Activated naive CD4-positive, alpha-beta T cell (primary cell): ENCODE results near the gene ATP8B4.

Source experiments
- DNase-seq, 4 experiments: peaks; one replicate each; lab custom pipeline; 2025; lab: John Stamatoyannopoulos, UW

ATP8B4 gene

GRCh38 chr15:49855917-49856637 lies 263.0 kb downstream of the ATP8B4 start:
- DNase-seq = no peak

- no peak for DNase-seq
These were observed 266.3 kb downstream of the ATP8B4 start for GRCh38 chr15:49852756-49853155.

GRCh38 chr15:49848807-49849206 lies 270.2 kb downstream of the ATP8B4 start:
- no peak for DNase-seq

- no peak for DNase-seq
These were observed 270.7 kb downstream of the ATP8B4 start for GRCh38 chr15:49848282-49848724.

GRCh38 chr15:49847423-49848281 lies 271.4 kb downstream of the ATP8B4 start:
- DNase-seq = no peak

GRCh38 chr15:49844390-49844789 lies 274.6 kb downstream of the ATP8B4 start:
- no peak for DNase-seq

GRCh38 chr15:49843725-49844124 lies 275.3 kb downstream of the ATP8B4 start:
- no peak for DNase-seq

- no peak for DNase-seq
These were observed 276.9 kb downstream of the ATP8B4 start for GRCh38 chr15:49842031-49842730.

- DNase-seq = no peak
These were observed 286.5 kb downstream of the ATP8B4 start for GRCh38 chr15:49832511-49832910.

GRCh38 chr15:49831206-49831965 lies 287.6 kb downstream of the ATP8B4 start:
- DNase-seq = no peak

GRCh38 chr15:49830391-49830790 lies 288.6 kb downstream of the ATP8B4 start:
- DNase-seq = no peak

- no peak for DNase-seq
These were observed 291.7 kb downstream of the ATP8B4 start for GRCh38 chr15:49827311-49827710.

- DNase-seq = no peak
These were observed 292.3 kb downstream of the ATP8B4 start for GRCh38 chr15:49826640-49827234.

- no peak for DNase-seq
These were observed 294.3 kb downstream of the ATP8B4 start for GRCh38 chr15:49824775-49825099.

- DNase-seq = no peak
These were observed 294.9 kb downstream of the ATP8B4 start for GRCh38 chr15:49823987-49824774.

- no peak for DNase-seq
These were observed 301.9 kb downstream of the ATP8B4 start for GRCh38 chr15:49817100-49817499.

GRCh38 chr15:49815950-49816349 lies 303.1 kb downstream of the ATP8B4 start:
- DNase-seq = no peak

- DNase-seq = no peak
These were observed 303.5 kb downstream of the ATP8B4 start for GRCh38 chr15:49815526-49815925.

- no peak for DNase-seq
These were observed 304.3 kb downstream of the ATP8B4 start for GRCh38 chr15:49814709-49815108.

- DNase-seq = no peak
These were observed 305.4 kb downstream of the ATP8B4 start for GRCh38 chr15:49813625-49814024.

GRCh38 chr15:49810720-49811119 lies 308.3 kb downstream of the ATP8B4 start:
- DNase-seq = no peak
